Mucosa of gallbladder (tissue), 1 donor: ENCODE measurements around the gene SPATA24. TPM values are rescaled to one million over a fixed set of nuclear protein-coding genes. Genes with fewer than 3 reads are reported as not detected.
"Not testable (repeated sequence)": the region's sequence is repeated elsewhere in the genome, so short reads cannot be mapped to it uniquely, and the experiment has no call there.

ENCODE experiments used
- DNase-seq: peaks from one replicate; pipeline ENCODE4 v3.0.0-alpha.2; 2020; ENCODE audit warnings: low spot score
- total RNA-seq: library from RNA; stranded (reverse); gene quantifications from one replicate; pipeline ENCODE4 v1.2.1, GENCODE V29; 2021
- donor health status: DM: no; HTN: no; CAD: no.

Gene SPATA24
- total RNA-seq, 1 donor from 2014 or later, result 7.3 TPM

- no peak for DNase-seq
These were observed 9.0 kb downstream of the SPATA24 start, which contains the start of gene PROB1 for GRCh38 chr5:139394654-139395566. PROB1 (minus strand) TSS chr5:139395104; CDS start chr5:139395081, 23 bp downstream.

- DNase-seq, result peak; percentile 39
These were observed 9.7 kb downstream of the SPATA24 start for GRCh38 chr5:139394123-139394653.

- no peak for DNase-seq
These were observed 10.3 kb downstream of the SPATA24 start for GRCh38 chr5:139393497-139394122.

- peak; percentile 56 for DNase-seq
These were observed 11.0 kb downstream of the SPATA24 start for GRCh38 chr5:139392678-139393496.

GRCh38 chr5:139392324-139392677 lies 11.6 kb downstream of the SPATA24 start:
- DNase-seq, result no peak

GRCh38 chr5:139391570-139392323 lies 12.1 kb downstream of the SPATA24 start:
- DNase-seq, result no peak

- no peak for DNase-seq
These were observed 13.0 kb downstream of the SPATA24 start for GRCh38 chr5:139390639-139391569.

GRCh38 chr5:139389701-139390638 lies 13.9 kb downstream of the SPATA24 start, which contains the start of gene MZB1:
MZB1 (minus strand) TSS chr5:139389913; CDS start chr5:139389856, 57 bp downstream.
- no peak for DNase-seq

GRCh38 chr5:139388198-139388821 lies 15.6 kb downstream of the SPATA24 start:
- peak; percentile 73 for DNase-seq

- no peak for DNase-seq
These were observed 16.2 kb downstream of the SPATA24 start for GRCh38 chr5:139387611-139388197.

GRCh38 chr5:139386956-139387355 lies 16.9 kb downstream of the SPATA24 start:
- DNase-seq, result not testable (repeated sequence)

GRCh38 chr5:139386050-139386438 lies 17.8 kb downstream of the SPATA24 start:
- DNase-seq, result no peak

GRCh38 chr5:139385061-139386049 lies 18.5 kb downstream of the SPATA24 start:
- no peak for DNase-seq

- no peak for DNase-seq
These were observed 19.3 kb downstream of the SPATA24 start for GRCh38 chr5:139384591-139385051.

GRCh38 chr5:139383993-139384590 lies 19.8 kb downstream of the SPATA24 start:
- DNase-seq, result no peak
